Endothelial cell of umbilical vein (primary cell): ENCODE measurements around the gene TSPOAP1. TPM values are rescaled to one million over a fixed set of nuclear protein-coding genes. Genes with fewer than 3 reads are reported as not detected.

Source experiments
- BruUV-seq: library from RNA; stranded (reverse); fragments of 400-500 nt; replicated peaks from 2 replicates; lab custom pipeline; 2021; lab: Mats Ljungman, UMichigan
- CTCF ChIA-PET: fragments of 300-600, 350-600 bp; sonication (Branson Sonifier 250); formaldehyde crosslinking; loops from one replicate; lab custom pipeline; 2021; ENCODE audit warnings: antibody characterized with exemption, inconsistent platforms; lab: Charles Lee
- POLR2A ChIA-PET: fragments of 300-600, 350-600 bp; sonication (Branson Sonifier 250); formaldehyde crosslinking; loops from one replicate; lab custom pipeline; 2021; ENCODE audit warnings: antibody characterized with exemption, inconsistent platforms; lab: Charles Lee
- DNase-seq: peaks from one replicate; pipeline ENCODE4 v3.0.0-alpha.2; 2011; ENCODE audit warnings: low read depth, low spot score
- FAIRE-seq: peaks from 2 replicates; lab custom pipeline; 2011; peaks lifted over from hg19 to GRCh38; lab: Jason Lieb, UNC
- H2AFZ ChIP-seq: 2 replicates; pipeline ENCODE4 v1.6.0; 2012; ENCODE audit warnings: low read depth, low read length, control low read depth, inconsistent platforms
- H3K27ac ChIP-seq: 2 replicates; pipeline ENCODE4 v1.5.1; 2011; ENCODE audit warnings: low read depth, mild to moderate bottlenecking, control low read depth, low read length, moderate library complexity; ENCODE audit not compliant: insufficient read depth
- H3K27me3 ChIP-seq, 2 experiments: 2 replicates each; pipeline versions ENCODE4 v1.6.0 to v1.6.1; 2011; ENCODE audit warnings: low read length in 2 of 2, mixed read lengths in 1 of 2; ENCODE audit not compliant: control insufficient read depth in 2 of 2, insufficient read depth in 2 of 2
- H3K36me3 ChIP-seq, 2 experiments: 2 replicates in 1 of 2; 3 replicates in 1 of 2; pipeline ENCODE4 v1.5.1; 2011; ENCODE audit warnings: low read length in 2 of 2, mild to moderate bottlenecking in 1 of 2, moderate library complexity in 1 of 2; ENCODE audit not compliant: control insufficient read depth in 2 of 2, insufficient read depth in 2 of 2; ENCODE audit errors: extremely low read depth in 1 of 2
- H3K4me1 ChIP-seq: 3 replicates; pipeline ENCODE4 v1.5.1; 2011; ENCODE audit warnings: mild to moderate bottlenecking, low read length; ENCODE audit not compliant: control insufficient read depth, insufficient read depth; ENCODE audit errors: extremely low read depth
- H3K4me2 ChIP-seq: 2 replicates; pipeline ENCODE4 v1.6.1; 2011; ENCODE audit warnings: low read length, control low read depth, mixed read lengths; ENCODE audit not compliant: insufficient read depth
- H3K4me3 ChIP-seq, 3 experiments: fragments of 200-600 bp in 1 of 3; sonication (generic), shearing (Covaris generic) in 1 of 3; replicated peaks in 1 of 3; 2 replicates each; pipeline ENCODE4 v1.5.1; 2011 to 2016; ENCODE audit warnings: control low read depth in 3 of 3, low read length in 3 of 3, mild to moderate bottlenecking in 2 of 3, inconsistent platforms in 1 of 3, low read depth in 1 of 3, moderate library complexity in 1 of 3; ENCODE audit not compliant: insufficient read depth in 1 of 3
- H3K79me2 ChIP-seq: 2 replicates; pipeline ENCODE4 v1.6.0; 2012; ENCODE audit warnings: low read length, inconsistent platforms; ENCODE audit not compliant: control insufficient read depth, insufficient read depth
- H3K9ac ChIP-seq: replicated peaks from 2 replicates; pipeline ENCODE3; 2011; ENCODE audit warnings: low read length, control low read depth; ENCODE audit not compliant: insufficient read depth; ENCODE audit errors: extremely low read depth
- H3K9me1 ChIP-seq: replicated peaks from 3 replicates; pipeline ENCODE4 v1.6.0; 2011; ENCODE audit warnings: mild to moderate bottlenecking, low read length; ENCODE audit not compliant: control insufficient read depth, insufficient read depth; ENCODE audit errors: extremely low read depth
- H3K9me3 ChIP-seq: replicated peaks from 2 replicates; pipeline ENCODE4 v1.5.1; 2012; ENCODE audit warnings: low read length, inconsistent platforms; ENCODE audit not compliant: control insufficient read depth, insufficient read depth
- H4K20me1 ChIP-seq: replicated peaks from 2 replicates; pipeline ENCODE3; 2011; ENCODE audit warnings: mild to moderate bottlenecking, low read length; ENCODE audit not compliant: control insufficient read depth, insufficient read depth; ENCODE audit errors: extremely low read depth
- EZH2 ChIP-seq: IDR thresholded peaks from 2 replicates; pipeline ENCODE4 v1.6.1; 2012; ENCODE audit warnings: borderline replicate concordance, low read depth, mild to moderate bottlenecking, moderate library complexity, low read length, inconsistent platforms; ENCODE audit not compliant: severe bottlenecking
- FOS ChIP-seq: IDR thresholded peaks from 2 replicates; pipeline ENCODE4 v1.6.1; 2011; ENCODE audit warnings: mild to moderate bottlenecking, low read length, moderate library complexity, borderline replicate concordance; ENCODE audit not compliant: insufficient read depth
- GATA2 ChIP-seq: IDR thresholded peaks from 2 replicates; pipeline ENCODE4 v1.7.0; 2011; ENCODE audit warnings: low read depth, mild to moderate bottlenecking, moderate library complexity, mixed read lengths, low read length; ENCODE audit not compliant: insufficient read length, insufficient read depth
- JUN ChIP-seq: IDR thresholded peaks from 2 replicates; pipeline ENCODE4 v1.6.1; 2011; ENCODE audit warnings: borderline replicate concordance, low read depth; ENCODE audit not compliant: insufficient read length, insufficient read depth
- MYC ChIP-seq: IDR thresholded peaks from one replicate; pipeline ENCODE4 v1.6.1; 2011; ENCODE audit warnings: mild to moderate bottlenecking, low read depth, low read length
- POLR2A ChIP-seq: IDR thresholded peaks from 2 replicates; pipeline ENCODE4 v1.6.1; 2012; ENCODE audit warnings: low read depth, mild to moderate bottlenecking, control low read depth, low read length
- POLR2AphosphoS5 ChIP-seq: IDR thresholded peaks from 2 replicates; pipeline ENCODE4 v1.6.1; 2012; ENCODE audit warnings: low read depth, mild to moderate bottlenecking, control low read depth, low read length, moderate library complexity; ENCODE audit not compliant: insufficient read depth
- dilution Hi-C: fragments of 300-500 bp; cut with MboI; formaldehyde crosslinking; loops from one replicate; pipeline ENCODE4 v1.15.0; 2019; ENCODE audit warnings: low sequenced_read_pairs; ENCODE audit not compliant: extremely low pct_ligation_motif_present
- intact Hi-C: fragments of 100-400 bp; cut with micrococcal nuclease; formaldehyde crosslinking; loops from one replicate; pipeline ENCODE4 v1.10.0; 2022
- polyA plus RNA-seq, 4 experiments: library from polyadenylated mRNA; depleted of rRNA in 3 of 4; stranded (reverse) in 3 of 4; unstranded in 1 of 4; fragments of >200 nt; gene quantifications; 2 replicates each; pipeline versions ENCODE4 v1.2.1 to v1.2.3, GENCODE V29; 2011 to 2012; ENCODE audit warnings: missing spikeins in 1 of 4
- total RNA-seq: library from RNA; stranded (reverse); gene quantifications from 2 replicates; pipeline ENCODE4 v1.2.3, GENCODE V29; 2021
- TF ChIP-seq, protein P1 (sequence below), 2 donors: IDR thresholded peaks; 1 replicate in 1 of 2; 2 replicates in 1 of 2; pipeline ENCODE4 v1.5.1; 2011; ENCODE audit warnings: low read length in 2 of 2, mild to moderate bottlenecking in 2 of 2, moderate library complexity in 2 of 2, control low read depth in 1 of 2, inconsistent platforms in 1 of 2, low read depth in 1 of 2; ENCODE audit not compliant: insufficient read depth in 1 of 2; ENCODE audit errors: extremely low read depth in 1 of 2
- TF ChIP-seq, protein P2 (sequence below): IDR thresholded peaks from 2 replicates; pipeline ENCODE4 v1.6.1; 2011; ENCODE audit not compliant: insufficient read depth, insufficient read length

The TSPOAP1 gene
- total and polyA plus RNA-seq, 2 donors (not counting 3 experiments of a cell fraction or from before 2014, with no cell fraction given), result not detected

DNA sequence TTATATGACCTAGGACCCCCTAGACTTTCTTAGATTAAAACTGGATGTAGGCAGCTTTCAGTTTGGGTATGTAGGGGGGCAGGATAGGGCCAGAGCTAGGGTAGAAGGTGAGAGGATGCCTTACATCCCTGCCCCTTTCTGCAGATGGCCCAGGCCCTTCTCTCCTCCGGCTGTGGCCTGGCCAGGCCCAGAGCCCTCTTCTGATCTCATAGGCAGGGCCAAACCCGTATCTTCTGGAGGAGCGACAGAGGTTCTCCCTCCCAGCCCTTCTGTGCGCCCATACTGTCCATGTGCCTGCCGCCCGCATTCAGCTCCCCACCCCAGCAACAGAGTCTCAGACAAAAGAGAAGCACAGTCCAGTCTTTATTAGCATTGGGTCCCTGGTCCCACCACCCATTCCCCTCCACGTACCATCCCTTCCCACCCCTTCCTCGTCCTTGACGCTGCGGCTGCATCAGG lies 2.0 kb upstream of the TSPOAP1 start:
- no peak overlapping the region for H3K9ac ChIP-seq
- dilution Hi-C loops, result no loop called here

More for the DNA sequence above, 2.0 kb upstream of the TSPOAP1 start:
- Histone ChIP-seq H3K9me1 (no peaks in the 10 kb centered on the region), H4K20me1 (no peaks in the 10 kb centered on the region), H3K4me1 (no peaks in the 10 kb centered on the region), H3K9me3 (no peaks in the 10 kb centered on the region), H3K79me2 (no peaks in the 10 kb centered on the region), H2AFZ (no peak overlapping the region), H3K4me2 (no peak overlapping the region), H3K36me3 (no peaks in the 10 kb centered on the region), H3K27me3 (peaks cover under 1 to 4% of the 10 kb centered on the region in 2 experiments), H3K4me3 (no peak overlapping the region), H3K27ac (no peak overlapping the region)
- TF ChIP-seq, protein P1, sequence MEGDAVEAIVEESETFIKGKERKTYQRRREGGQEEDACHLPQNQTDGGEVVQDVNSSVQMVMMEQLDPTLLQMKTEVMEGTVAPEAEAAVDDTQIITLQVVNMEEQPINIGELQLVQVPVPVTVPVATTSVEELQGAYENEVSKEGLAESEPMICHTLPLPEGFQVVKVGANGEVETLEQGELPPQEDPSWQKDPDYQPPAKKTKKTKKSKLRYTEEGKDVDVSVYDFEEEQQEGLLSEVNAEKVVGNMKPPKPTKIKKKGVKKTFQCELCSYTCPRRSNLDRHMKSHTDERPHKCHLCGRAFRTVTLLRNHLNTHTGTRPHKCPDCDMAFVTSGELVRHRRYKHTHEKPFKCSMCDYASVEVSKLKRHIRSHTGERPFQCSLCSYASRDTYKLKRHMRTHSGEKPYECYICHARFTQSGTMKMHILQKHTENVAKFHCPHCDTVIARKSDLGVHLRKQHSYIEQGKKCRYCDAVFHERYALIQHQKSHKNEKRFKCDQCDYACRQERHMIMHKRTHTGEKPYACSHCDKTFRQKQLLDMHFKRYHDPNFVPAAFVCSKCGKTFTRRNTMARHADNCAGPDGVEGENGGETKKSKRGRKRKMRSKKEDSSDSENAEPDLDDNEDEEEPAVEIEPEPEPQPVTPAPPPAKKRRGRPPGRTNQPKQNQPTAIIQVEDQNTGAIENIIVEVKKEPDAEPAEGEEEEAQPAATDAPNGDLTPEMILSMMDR (IDR thresholded peaks at IDR 0.05; ENCODE audit: extremely low read depth in 1 of 2, insufficient read depth in 1 of 2, low read depth in 1 of 2, low read length in 2 of 2), result no peak
- no peak for TF ChIP-seq FOS
- TF ChIP-seq POLR2A, result no peak
- no peak for TF ChIP-seq EZH2
- TF ChIP-seq GATA2, result no peak
- TF ChIP-seq JUN, result no peak
- no peak for TF ChIP-seq POLR2AphosphoS5
- TF ChIP-seq, protein P2, sequence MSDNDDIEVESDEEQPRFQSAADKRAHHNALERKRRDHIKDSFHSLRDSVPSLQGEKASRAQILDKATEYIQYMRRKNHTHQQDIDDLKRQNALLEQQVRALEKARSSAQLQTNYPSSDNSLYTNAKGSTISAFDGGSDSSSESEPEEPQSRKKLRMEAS, result no peak
- TF ChIP-seq MYC, result no peak
- ChIA-PET CTCF (no interaction called here), POLR2A (no interaction called here)
- intact Hi-C loops, result no loop called here
- no peak for FAIRE-seq
- no peak for DNase-seq
- BruUV-seq, result no TSS peak
